MCF 10A (cell line): Measurements from ENCODE around the gene OSER1. TPM values are rescaled to one million over a fixed set of nuclear protein-coding genes. Genes with fewer than 3 reads are reported as not detected.

Source experiments
- BruUV-seq: library from RNA; stranded (reverse); fragments of 400-500 nt; replicated peaks from 2 replicates; lab custom pipeline; 2021; lab: Mats Ljungman, UMichigan
- CTCF ChIA-PET: fragments of 300-600 bp; sonication (Branson Sonifier 250); formaldehyde crosslinking; extraction: SDS; loops from one replicate; lab custom pipeline; 2021; ENCODE audit warnings: antibody characterized with exemption, inconsistent platforms; lab: Yijun Ruan, JAX
- POLR2A ChIA-PET: fragments of 300-600, 350-650 bp; sonication (Branson Sonifier 250); formaldehyde crosslinking; extraction: SDS; loops from one replicate; lab custom pipeline; 2020; ENCODE audit warnings: antibody characterized with exemption, inconsistent platforms; lab: Yijun Ruan, JAX
- DNase-seq: peaks from one replicate; pipeline ENCODE4 v3.0.0-alpha.2; 2018; ENCODE audit not compliant: unreplicated experiment
- H3K27ac Mint-ChIP-seq: one replicate; pipeline ENCODE4 v1.8.0; 2022; ENCODE audit warnings: mild to moderate bottlenecking, low read depth, mixed read lengths; ENCODE audit not compliant: unreplicated experiment
- H3K27me3 Mint-ChIP-seq: one replicate; pipeline ENCODE4 v1.8.0; 2022; ENCODE audit warnings: mixed read lengths; ENCODE audit not compliant: insufficient read depth, unreplicated experiment
- H3K36me3 Mint-ChIP-seq: one replicate; pipeline ENCODE4 v1.8.0; 2022; ENCODE audit warnings: mild to moderate bottlenecking, moderate library complexity, mixed read lengths; ENCODE audit not compliant: insufficient read depth, unreplicated experiment
- H3K4me1 Mint-ChIP-seq: one replicate; pipeline ENCODE4 v1.8.0; 2022; ENCODE audit warnings: mixed read lengths; ENCODE audit not compliant: insufficient read depth, unreplicated experiment
- H3K4me3 Mint-ChIP-seq: one replicate; pipeline ENCODE4 v1.8.0; 2022; ENCODE audit warnings: mild to moderate bottlenecking, moderate library complexity, mixed read lengths; ENCODE audit not compliant: unreplicated experiment
- H3K9me3 Mint-ChIP-seq: one replicate; pipeline ENCODE4 v1.8.0; 2022; ENCODE audit warnings: mixed read lengths; ENCODE audit not compliant: unreplicated experiment
- intact Hi-C: fragments of 100-400 bp; cut with micrococcal nuclease; formaldehyde crosslinking; loops from 2 replicates; pipeline ENCODE4 v1.14.1; 2022
- total RNA-seq: library from RNA; stranded (reverse); gene quantifications from 2 replicates; pipeline ENCODE4 v1.2.3, GENCODE V29; 2022
- TF ChIP-seq, protein P1 (sequence below): fragments of 200-600 bp; IDR thresholded peaks from one replicate; pipeline ENCODE4 v1.8.0; 2022; ENCODE audit warnings: antibody characterized with exemption, mild to moderate bottlenecking; ENCODE audit not compliant: unreplicated experiment

The OSER1 gene
- total RNA-seq, 1 experiment from 2014 or later = 50.8 TPM

- no peak overlapping the region for H3K4me3 Mint-ChIP-seq
- DNase-seq = no peak
- TF ChIP-seq, protein P1, sequence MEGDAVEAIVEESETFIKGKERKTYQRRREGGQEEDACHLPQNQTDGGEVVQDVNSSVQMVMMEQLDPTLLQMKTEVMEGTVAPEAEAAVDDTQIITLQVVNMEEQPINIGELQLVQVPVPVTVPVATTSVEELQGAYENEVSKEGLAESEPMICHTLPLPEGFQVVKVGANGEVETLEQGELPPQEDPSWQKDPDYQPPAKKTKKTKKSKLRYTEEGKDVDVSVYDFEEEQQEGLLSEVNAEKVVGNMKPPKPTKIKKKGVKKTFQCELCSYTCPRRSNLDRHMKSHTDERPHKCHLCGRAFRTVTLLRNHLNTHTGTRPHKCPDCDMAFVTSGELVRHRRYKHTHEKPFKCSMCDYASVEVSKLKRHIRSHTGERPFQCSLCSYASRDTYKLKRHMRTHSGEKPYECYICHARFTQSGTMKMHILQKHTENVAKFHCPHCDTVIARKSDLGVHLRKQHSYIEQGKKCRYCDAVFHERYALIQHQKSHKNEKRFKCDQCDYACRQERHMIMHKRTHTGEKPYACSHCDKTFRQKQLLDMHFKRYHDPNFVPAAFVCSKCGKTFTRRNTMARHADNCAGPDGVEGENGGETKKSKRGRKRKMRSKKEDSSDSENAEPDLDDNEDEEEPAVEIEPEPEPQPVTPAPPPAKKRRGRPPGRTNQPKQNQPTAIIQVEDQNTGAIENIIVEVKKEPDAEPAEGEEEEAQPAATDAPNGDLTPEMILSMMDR = no peak
- no TSS peak for BruUV-seq
- ChIA-PET CTCF (interaction anchor here (0.6 kb wide), 2 partner anchors 32 to 1361 kb away, joined by 3 read pairs; no protein-coding TSS in a partner anchor), POLR2A (interaction anchor here (0.6 kb wide), 1 partner anchor 572 kb away, joined by 3 read pairs; no protein-coding TSS in a partner anchor)
- no peaks in the 10 kb centered on the region for H3K36me3 Mint-ChIP-seq
- intact Hi-C loops = no loop called here
- no peaks in the 10 kb centered on the region for H3K9me3 Mint-ChIP-seq
- peaks cover 29% of the 10 kb centered on the region for H3K27me3 Mint-ChIP-seq
- no peak overlapping the region for H3K27ac Mint-ChIP-seq
- H3K4me1 Mint-ChIP-seq = no peaks in the 10 kb centered on the region
These were observed 37.8 kb upstream of the OSER1 start for GRCh38 chr20:44248410-44248759.

- intact Hi-C loops = no loop called here
- POLR2A ChIA-PET = no interaction called here
- Mint-ChIP-seq H3K9me3 (no peaks in the 10 kb centered on the region), H3K36me3 (no peaks in the 10 kb centered on the region), H3K4me3 (no peak overlapping the region), H3K27me3 (peaks cover 29% of the 10 kb centered on the region), H3K4me1 (no peaks in the 10 kb centered on the region), H3K27ac (no peak overlapping the region)
- BruUV-seq = no TSS peak
- CTCF ChIA-PET = interaction anchor here (0.6 to 3.5 kb wide), 4 partner anchors 31 to 64 kb away, joined by 3 to 20 read pairs (median 4); partner anchors contain the start of gene FITM2
- peak; percentile 39 for DNase-seq
- TF ChIP-seq, protein P1 = no peak
These were observed 37.2 kb upstream of the OSER1 start for GRCh38 chr20:44247586-44248409.

DNA sequence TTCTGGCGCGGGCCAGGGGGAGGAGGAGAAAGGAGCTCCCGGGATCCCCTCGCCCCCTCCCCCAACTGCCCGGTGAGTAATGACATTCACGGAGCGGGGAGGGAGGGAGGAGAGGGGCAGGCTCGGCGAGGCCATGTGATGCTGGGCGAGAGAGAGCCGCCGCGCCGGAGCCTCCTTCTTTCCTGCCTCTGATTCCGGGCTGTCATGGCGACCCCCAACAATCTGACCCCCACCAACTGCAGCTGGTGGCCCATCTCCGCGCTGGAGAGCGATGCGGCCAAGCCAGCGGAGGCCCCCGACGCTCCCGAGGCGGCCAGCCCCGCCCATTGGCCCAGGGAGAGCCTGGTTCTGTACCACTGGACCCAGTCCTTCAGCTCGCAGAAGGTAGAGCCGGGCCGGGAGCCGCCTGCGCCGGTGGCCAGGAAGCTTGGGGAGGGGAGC lies 36.6 kb upstream of the OSER1 start, which contains the start of gene GDAP1L1:
Gene GDAP1L1, plus strand, starts transcription at position 178 of the 441 bp plus-strand sequence. Its CDS starts 27 bp downstream, at position 205.
- intact Hi-C loops = no loop called here
- Mint-ChIP-seq H3K4me3 (no peak within 1 kb of the TSS), H3K36me3 (no peaks in the 10 kb centered on the region), H3K9me3 (no peaks in the 10 kb centered on the region), H3K4me1 (no peaks in the 10 kb centered on the region), H3K27me3 (peaks cover 35% of the 10 kb centered on the region), H3K27ac (no peak within 1 kb of the TSS)
- ChIA-PET POLR2A (no interaction called here), CTCF (interaction anchor here (0.6 to 3.5 kb wide), 4 partner anchors 38 to 139 kb away, joined by 3 to 20 read pairs (median 4); partner anchors contain the start of gene FITM2)
- DNase-seq = no peak
- TF ChIP-seq, protein P1 = no peak
- BruUV-seq = no TSS peak

DNA sequence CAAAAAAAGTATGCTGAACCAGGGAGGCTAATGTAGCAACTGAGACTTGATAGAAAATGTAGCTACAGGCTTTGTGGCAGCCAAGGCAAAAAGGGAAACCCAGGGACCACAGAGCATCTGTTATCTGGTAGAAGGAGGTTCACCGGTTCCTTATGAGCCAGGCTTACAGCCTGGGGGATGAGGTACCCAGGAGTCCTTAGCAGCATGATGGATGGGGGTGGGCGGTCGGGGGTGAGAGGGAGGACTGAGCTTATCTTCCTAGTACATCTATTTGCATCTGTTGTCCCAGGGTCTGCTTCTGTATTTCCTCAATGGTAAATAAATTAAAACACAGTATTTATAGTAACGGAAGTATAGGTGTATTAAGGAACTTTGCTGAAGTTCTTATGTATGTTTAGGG lies 35.4 kb upstream of the OSER1 start:
- no peaks in the 10 kb centered on the region for H3K36me3 Mint-ChIP-seq
- POLR2A ChIA-PET = no interaction called here
- TF ChIP-seq, protein P1 = no peak
- DNase-seq = no peak
- no peaks in the 10 kb centered on the region for H3K4me1 Mint-ChIP-seq
- no peak overlapping the region for H3K4me3 Mint-ChIP-seq
- H3K9me3 Mint-ChIP-seq = no peaks in the 10 kb centered on the region
- CTCF ChIA-PET = interaction anchor here (3.5 kb wide), 1 partner anchor 65 kb away, joined by 20 read pairs; the partner anchor contains the start of gene FITM2
- intact Hi-C loops = no loop called here
- peaks cover 46% of the 10 kb centered on the region for H3K27me3 Mint-ChIP-seq
- no peak overlapping the region for H3K27ac Mint-ChIP-seq
- BruUV-seq = no TSS peak
